HL-60/S4 treated with phorbol 12-myristate 13-acetate at 8.2 ng/mL for 4 days and 3 days (cell line): ENCODE data around the gene IFI27L1.
"Not testable (repeated sequence)": the region's sequence is repeated elsewhere in the genome, so short reads cannot be mapped to it uniquely, and the experiment has no call there.

Experiments used
- in situ Hi-C: fragments of 300-500 bp; cut with MboI; formaldehyde crosslinking; loops from 2 replicates; pipeline ENCODE4 v1.15.0; 2022; ENCODE audit warnings: low sequenced_read_pairs

Gene IFI27L1

GRCh38 chr14:94047581-94047980 is 33.5 kb upstream of the IFI27L1 start:
- in situ Hi-C loops, result no loop called here

- in situ Hi-C loops, result no loop called here
These were observed 32.2 kb upstream of the IFI27L1 start for GRCh38 chr14:94048691-94049624.

DNA sequence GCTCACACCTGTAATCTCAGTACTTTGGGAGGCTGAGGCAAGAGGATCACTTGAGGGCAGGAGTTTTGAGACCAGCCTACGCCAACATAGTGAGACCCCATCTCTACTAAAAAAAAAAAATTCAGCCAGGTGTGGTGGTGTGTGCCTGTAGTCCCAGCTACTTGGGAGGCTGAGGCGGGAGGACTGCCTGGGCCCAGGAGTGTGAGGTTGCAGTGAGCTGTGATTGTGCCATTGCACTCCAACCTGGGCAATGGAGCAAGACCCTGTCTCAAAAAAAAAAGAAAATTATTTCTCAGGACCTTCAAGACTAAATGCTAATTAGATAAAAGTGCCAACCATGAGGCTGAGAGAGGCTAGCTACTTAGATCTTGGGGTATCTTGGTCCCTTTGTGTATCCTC is 31.5 kb upstream of the IFI27L1 start:
- in situ Hi-C loops, result no loop called here

DNA sequence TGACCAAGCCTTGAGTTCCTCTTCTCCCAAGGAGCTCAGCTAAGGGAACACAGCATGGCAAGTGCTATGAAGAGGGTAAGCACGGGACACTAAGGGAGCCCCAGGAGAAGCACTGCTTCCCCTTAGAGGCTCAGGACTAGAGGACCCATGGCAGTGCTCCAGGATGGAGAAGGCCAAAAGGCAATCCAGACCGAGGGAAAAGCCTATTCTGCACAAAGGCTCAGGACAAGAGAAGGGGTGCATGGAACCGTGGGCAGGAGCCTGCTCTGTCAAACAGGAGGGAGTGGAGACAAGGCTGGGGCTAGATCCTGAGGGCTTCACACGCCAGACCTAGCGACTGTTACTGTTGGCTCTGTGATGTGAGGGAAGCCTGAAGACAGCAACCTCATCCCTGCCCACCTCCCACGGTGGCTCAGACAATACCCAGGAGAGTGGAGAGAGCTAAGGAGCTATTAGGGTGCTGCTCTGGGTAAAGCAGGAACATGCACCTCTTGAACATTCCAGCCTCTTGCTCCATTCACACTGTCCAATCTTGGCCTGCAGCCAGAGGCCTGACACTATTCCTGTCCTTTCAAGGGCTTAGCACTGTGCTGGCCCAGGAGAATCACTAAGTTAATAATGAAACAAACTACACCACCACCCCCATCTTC is 30.8 kb upstream of the IFI27L1 start:
- in situ Hi-C loops, result no loop called here

GRCh38 chr14:94051115-94051514 is 30.0 kb upstream of the IFI27L1 start:
- in situ Hi-C loops, result no loop called here

GRCh38 chr14:94051779-94052178 is 29.3 kb upstream of the IFI27L1 start:
- in situ Hi-C loops, result no loop called here

DNA sequence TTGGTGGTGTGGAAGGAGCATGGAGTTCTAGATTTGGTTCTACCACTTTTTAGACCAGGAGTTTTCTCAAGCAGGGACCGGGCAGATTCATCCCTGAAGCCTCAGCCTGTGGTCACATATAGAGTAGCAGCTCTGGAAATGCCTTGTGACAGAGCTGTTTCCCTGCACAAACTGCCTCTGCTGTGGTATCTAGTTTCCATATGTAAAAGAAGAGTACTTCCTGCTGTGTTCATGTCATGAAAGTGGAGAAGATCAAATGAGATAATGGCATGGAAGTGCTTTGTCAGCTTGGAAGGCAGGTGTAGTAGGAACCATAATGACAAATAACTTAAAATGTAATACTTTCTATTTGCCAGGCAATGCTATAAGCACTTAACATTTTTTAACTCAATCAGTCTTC is 28.9 kb upstream of the IFI27L1 start:
- in situ Hi-C loops, result no loop called here

DNA sequence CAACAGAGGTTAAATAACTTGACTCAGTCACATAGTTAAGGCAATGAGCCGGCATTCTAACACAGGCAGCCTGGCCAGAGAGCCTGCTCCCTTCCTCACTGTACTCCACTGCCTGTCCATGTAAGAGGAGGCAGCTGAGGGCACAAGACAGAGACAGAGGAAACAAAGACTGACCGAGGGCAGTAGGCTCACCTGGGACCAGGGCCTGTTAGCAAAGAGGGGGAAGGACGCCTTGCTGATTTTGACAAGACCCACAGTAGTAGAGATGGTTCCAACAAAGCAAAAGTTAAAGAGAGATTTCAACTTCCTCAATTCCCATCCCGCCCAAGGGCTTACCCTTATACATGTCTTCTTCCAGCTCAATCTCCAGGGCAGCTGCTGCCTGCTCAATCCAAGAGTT is 28.4 kb upstream of the IFI27L1 start:
- in situ Hi-C loops, result no loop called here

DNA sequence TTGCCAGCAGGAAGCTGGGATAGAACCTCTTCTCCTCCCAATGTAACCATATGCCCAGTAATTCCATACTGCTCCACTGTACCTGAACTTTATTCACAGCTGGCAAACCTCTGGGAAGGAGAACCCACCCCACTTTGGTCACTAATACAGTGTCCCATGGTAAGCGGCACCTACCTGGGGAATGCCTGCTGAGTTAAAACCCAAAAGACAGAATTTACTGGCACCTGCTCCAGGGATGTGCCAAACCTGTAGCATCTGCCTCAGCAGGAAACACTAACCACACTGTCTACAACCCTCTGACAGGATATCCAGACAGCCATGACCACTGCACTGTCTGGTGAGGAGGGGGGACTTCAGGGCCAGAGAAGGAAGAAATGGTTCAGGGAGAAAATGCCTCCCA is 26.7 kb upstream of the IFI27L1 start:
- in situ Hi-C loops, result no loop called here

- in situ Hi-C loops, result no loop called here
These were observed 26.2 kb upstream of the IFI27L1 start for GRCh38 chr14:94054936-94055335.

GRCh38 chr14:94056579-94057308 is 24.4 kb upstream of the IFI27L1 start:
- in situ Hi-C loops, result no loop called here

DNA sequence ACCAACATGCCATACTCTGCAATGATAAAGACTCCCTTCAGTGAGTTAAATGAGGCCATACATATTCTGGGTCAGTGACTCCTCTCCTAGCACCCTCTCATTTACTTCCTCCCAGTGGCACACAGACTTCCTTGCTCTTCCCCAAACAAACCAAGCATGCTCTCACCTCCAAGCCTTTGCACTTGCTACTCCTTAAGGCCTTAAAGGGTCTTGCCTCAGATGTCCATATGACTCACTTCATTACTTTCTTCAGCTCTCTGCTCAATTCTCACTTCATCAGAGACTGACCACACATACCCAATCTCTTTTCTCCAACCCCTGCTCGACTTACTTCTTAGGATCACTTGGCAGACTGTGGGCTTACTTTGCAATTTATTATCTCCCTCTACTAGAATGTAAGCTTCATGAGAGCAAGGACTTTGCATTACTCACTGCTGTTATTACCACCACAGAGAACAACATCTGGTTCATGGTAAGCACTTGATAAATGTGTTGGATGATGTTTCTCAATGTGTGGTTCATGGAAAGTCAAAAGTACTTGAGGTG is 22.9 kb upstream of the IFI27L1 start:
- in situ Hi-C loops, result no loop called here

GRCh38 chr14:94058674-94059138 is 22.4 kb upstream of the IFI27L1 start:
- in situ Hi-C loops, result no loop called here

GRCh38 chr14:94059998-94060397 is 21.1 kb upstream of the IFI27L1 start:
- in situ Hi-C loops, result no loop called here

DNA sequence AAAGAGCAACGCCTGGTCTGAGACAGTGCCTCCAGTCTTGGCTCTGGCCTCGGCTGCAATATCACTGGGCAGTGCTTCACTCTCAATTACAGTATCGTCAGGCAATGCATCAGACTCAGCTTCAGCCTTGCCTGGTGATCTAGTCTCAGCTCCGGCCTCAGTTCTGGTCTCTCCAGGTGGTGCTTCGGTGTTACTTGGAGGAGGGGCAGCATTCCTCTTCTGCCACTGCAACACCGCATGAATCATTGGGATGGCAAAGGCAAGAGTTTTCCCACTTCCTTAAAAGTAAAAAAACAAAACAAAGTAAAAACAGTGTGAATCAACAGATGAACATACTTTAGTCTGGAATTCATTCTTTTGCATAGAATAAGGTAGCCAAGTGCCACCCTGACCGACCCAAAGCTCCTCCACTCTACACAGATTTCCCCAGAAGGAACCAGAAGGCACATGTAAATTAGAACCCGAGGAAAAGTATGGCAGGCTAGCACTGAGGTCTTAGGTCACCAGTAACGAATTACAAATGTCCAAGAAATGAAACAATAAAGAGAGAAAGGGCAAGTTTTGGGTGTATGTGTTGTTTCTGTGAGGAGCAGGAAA is 18.7 kb upstream of the IFI27L1 start:
- in situ Hi-C loops, result no loop called here

DNA sequence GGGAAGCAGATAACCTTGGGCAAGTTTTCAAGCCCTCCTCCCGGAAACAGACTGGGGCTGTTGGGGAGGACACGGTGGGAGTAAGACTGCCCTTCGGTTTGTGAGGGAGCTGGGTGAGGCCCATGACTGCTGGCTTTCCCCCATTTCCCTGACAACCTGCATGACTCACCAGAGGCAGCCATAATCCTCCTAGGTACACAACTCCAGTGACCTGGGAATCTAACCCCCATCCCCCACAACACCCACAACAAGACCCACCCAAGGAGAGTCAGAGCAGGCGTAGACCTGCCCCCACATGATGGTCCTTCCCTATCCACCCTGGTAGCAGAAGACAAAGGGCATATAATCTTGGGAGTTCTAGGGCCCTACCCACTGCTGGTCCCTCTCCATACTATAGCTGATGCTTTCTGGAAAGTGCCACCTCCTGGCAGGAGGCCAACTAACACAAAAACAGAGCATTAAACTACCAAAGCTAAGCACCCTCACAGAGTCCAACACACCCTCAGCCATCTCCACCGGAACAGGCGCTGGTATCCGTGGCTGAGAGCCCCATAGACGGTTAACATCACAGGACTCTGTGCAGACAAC is 14.9 kb upstream of the IFI27L1 start:
- in situ Hi-C loops, result no loop called here

DNA sequence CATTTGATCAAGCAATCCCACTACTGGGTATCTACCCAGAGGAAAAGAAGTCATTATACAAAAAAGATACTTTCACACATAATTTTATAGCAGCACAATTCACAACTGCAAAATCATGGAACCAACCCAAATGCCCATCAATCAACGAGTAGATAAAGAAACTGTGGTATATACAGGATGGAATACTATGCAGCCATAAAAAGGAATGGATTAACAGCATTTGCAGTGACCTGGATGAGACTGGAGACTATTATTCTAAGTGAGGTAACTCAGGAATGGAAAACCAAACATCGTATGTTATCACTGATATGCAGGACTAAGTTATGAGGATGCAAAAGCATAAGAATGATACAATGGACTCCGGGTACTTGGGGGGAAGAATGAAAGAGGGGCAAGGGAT is 9.0 kb upstream of the IFI27L1 start:
- in situ Hi-C loops, result not testable (repeated sequence)

DNA sequence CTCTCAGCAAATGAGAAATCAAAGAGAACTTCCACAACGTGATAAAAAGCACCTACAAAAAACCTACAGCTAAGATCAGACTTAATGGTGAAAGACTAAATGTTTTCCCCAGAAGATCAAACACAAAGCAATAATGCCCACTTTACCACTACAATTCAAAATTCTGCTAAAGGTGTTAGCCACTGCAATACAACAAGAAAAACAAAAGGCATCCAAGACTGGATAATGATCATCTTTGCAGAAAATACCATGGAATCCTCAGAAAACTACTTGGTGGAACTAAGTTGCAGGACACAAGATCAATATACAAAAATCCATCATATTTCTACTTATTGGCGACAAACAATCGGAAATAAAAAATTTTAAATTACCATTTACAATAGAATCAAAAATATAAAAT is 6.6 kb upstream of the IFI27L1 start:
- in situ Hi-C loops, result no loop called here

DNA sequence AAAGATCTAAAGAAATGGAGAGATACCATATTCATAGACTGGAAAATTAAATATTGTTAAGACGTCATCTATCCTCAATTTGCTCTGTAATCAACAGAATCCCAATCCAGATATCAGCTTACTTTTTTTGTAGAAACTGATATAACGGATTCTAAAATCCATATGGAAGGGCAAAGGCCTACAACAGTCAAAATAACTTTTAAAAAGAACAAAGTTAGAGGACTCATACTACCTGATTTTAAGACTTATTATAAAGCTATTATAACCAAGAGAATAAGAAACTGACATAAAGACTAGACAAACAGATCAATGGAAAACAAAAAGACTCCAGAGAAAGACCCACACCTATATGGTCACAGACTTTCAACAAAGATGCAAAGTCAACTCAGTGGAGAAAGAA is 6.1 kb upstream of the IFI27L1 start:
- in situ Hi-C loops, result no loop called here

- in situ Hi-C loops, result no loop called here
These were observed 3.8 kb upstream of the IFI27L1 start for GRCh38 chr14:94077111-94077821.
